Activated CD8-positive, alpha-beta T cell treated with anti-CD3 and anti-CD28 coated beads for 36 hours (primary cell): ENCODE results near the gene TUBGCP2. TPM values are rescaled to one million over a fixed set of nuclear protein-coding genes. Genes with fewer than 3 reads are reported as not detected.

Experiments used
- ATAC-seq: fragments of 200-7000 bp; cut with Tn5 transposase; one replicate; pipeline ENCODE4 v1.10.0; 2021; ENCODE audit warnings: mild to moderate bottlenecking, moderate library complexity
- CTCF ChIA-PET: fragments of 350-600 bp; sonication (Branson Sonifier 250); formaldehyde crosslinking; loops from one replicate; lab custom pipeline; 2021; ENCODE audit warnings: antibody characterized with exemption; lab: Charles Lee
- POLR2A ChIA-PET: fragments of 350-600 bp; sonication (Branson Sonifier 250); formaldehyde crosslinking; loops from one replicate; lab custom pipeline; 2021; ENCODE audit warnings: antibody characterized with exemption; lab: Charles Lee
- DNase-seq: peaks from one replicate; pipeline ENCODE4 v3.0.0-alpha.2; 2020
- H3K27ac Mint-ChIP-seq: one replicate; pipeline ENCODE4 v1.8.0; 2021; ENCODE audit warnings: mild to moderate bottlenecking, mixed read lengths
- H3K27me3 Mint-ChIP-seq: one replicate; pipeline ENCODE4 v1.8.0; 2021; ENCODE audit warnings: mixed read lengths
- H3K36me3 Mint-ChIP-seq: one replicate; pipeline ENCODE4 v1.8.0; 2021; ENCODE audit warnings: low read depth, mixed read lengths
- H3K4me1 Mint-ChIP-seq: one replicate; pipeline ENCODE4 v1.8.0; 2021; ENCODE audit warnings: low read depth, mixed read lengths
- H3K4me3 Mint-ChIP-seq: one replicate; pipeline ENCODE4 v1.8.0; 2021; ENCODE audit warnings: mild to moderate bottlenecking, moderate library complexity, mixed read lengths
- H3K9me3 Mint-ChIP-seq: one replicate; pipeline ENCODE4 v1.8.0; 2021; ENCODE audit warnings: mixed read lengths
- intact Hi-C: fragments of 100-400 bp; cut with micrococcal nuclease; formaldehyde crosslinking; loops from one replicate; pipeline ENCODE4 v1.10.0; 2022
- total RNA-seq, 2 experiments: library from RNA; stranded (reverse); gene quantifications; one replicate each; pipeline ENCODE4 v1.2.3, GENCODE V29; 2021
- TF ChIP-seq, protein P1 (sequence below): fragments of 200-600 bp; IDR thresholded peaks from one replicate; pipeline ENCODE4 v1.8.0; 2022; ENCODE audit warnings: antibody characterized with exemption, mild to moderate bottlenecking

TUBGCP2 gene
- total RNA-seq, 2 experiments from 2014 or later, result 54.1 to 57.5 TPM

DNA sequence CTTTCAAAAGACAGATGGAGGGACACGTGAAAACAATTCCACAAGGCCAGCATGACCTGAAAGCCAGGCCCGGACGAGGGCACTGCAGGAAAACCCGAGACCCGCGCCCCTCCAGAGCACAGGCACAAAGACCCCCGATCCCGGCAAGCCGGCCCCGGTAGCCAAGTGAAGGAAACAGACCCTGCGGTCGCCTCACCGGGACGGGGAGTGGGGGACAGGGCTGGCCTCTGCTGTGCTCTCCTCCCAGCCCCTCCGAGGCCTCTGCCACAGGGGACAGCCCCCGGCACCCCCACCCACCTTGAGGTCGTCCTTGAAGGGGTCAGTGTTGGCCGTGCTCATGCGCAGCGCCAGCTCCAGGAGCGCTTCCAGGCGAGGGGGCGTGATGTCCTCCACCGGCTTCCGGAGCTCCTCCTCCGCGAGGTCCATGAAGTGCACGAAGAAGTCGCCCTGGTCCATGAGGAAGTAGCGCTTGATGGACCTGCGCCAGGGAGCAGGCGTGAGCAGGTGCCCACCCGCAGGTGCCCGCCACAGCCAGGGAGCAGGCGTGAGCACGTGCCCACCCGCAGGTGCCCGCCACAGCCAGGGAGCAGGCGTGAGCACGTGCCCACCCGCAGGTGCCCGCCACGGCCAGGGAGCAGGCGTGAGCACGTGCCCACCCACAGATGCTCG lies 20.7 kb downstream of the TUBGCP2 start:
- Mint-ChIP-seq H3K4me3 (no peak overlapping the region), H3K36me3 (peaks cover 40% of the 10 kb centered on the region), H3K27me3 (no peaks in the 10 kb centered on the region), H3K9me3 (no peaks in the 10 kb centered on the region), H3K4me1 (no peaks in the 10 kb centered on the region), H3K27ac (no peak overlapping the region)
- intact Hi-C loops, result no loop called here
- POLR2A ChIA-PET, result no interaction called here
- TF ChIP-seq, protein P1, sequence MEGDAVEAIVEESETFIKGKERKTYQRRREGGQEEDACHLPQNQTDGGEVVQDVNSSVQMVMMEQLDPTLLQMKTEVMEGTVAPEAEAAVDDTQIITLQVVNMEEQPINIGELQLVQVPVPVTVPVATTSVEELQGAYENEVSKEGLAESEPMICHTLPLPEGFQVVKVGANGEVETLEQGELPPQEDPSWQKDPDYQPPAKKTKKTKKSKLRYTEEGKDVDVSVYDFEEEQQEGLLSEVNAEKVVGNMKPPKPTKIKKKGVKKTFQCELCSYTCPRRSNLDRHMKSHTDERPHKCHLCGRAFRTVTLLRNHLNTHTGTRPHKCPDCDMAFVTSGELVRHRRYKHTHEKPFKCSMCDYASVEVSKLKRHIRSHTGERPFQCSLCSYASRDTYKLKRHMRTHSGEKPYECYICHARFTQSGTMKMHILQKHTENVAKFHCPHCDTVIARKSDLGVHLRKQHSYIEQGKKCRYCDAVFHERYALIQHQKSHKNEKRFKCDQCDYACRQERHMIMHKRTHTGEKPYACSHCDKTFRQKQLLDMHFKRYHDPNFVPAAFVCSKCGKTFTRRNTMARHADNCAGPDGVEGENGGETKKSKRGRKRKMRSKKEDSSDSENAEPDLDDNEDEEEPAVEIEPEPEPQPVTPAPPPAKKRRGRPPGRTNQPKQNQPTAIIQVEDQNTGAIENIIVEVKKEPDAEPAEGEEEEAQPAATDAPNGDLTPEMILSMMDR, result no peak
- DNase-seq (no peak), ATAC-seq (no peak)
- CTCF ChIA-PET, result no interaction called here

- DNase-seq (no peak), ATAC-seq (no peak)
- POLR2A ChIA-PET, result interaction anchor here (1.5 kb wide), 1 partner anchor 8 kb away, joined by 5 read pairs; no protein-coding TSS in a partner anchor
- H3K36me3 Mint-ChIP-seq, result peaks cover 37% of the 10 kb centered on the region
- CTCF ChIA-PET, result no interaction called here
- no peak overlapping the region for H3K4me3 Mint-ChIP-seq
- H3K9me3 Mint-ChIP-seq, result no peaks in the 10 kb centered on the region
- TF ChIP-seq, protein P1, result no peak
- intact Hi-C loops, result no loop called here
- no peaks in the 10 kb centered on the region for H3K27me3 Mint-ChIP-seq
- no peak overlapping the region for H3K27ac Mint-ChIP-seq
- no peaks in the 10 kb centered on the region for H3K4me1 Mint-ChIP-seq
These were observed 22.3 kb downstream of the TUBGCP2 start for GRCh38 chr10:133286366-133286765.

- ChIA-PET POLR2A (no interaction called here), CTCF (no interaction called here)
- ATAC-seq, result no peak
- H3K9me3 Mint-ChIP-seq, result no peaks in the 10 kb centered on the region
- no peaks in the 10 kb centered on the region for H3K4me1 Mint-ChIP-seq
- TF ChIP-seq, protein P1, result no peak
- peaks cover 33% of the 10 kb centered on the region for H3K36me3 Mint-ChIP-seq
- no peak for DNase-seq
- H3K4me3 Mint-ChIP-seq, result no peak overlapping the region
- H3K27me3 Mint-ChIP-seq, result no peaks in the 10 kb centered on the region
- intact Hi-C loops, result no loop called here
- H3K27ac Mint-ChIP-seq, result no peak overlapping the region
These were observed 23.5 kb downstream of the TUBGCP2 start for GRCh38 chr10:133285217-133285616.

- CTCF ChIA-PET, result no interaction called here
These were observed 24.7 kb downstream of the TUBGCP2 start for GRCh38 chr10:133283931-133284330.

More at GRCh38 chr10:133283931-133284330, 24.7 kb downstream of the TUBGCP2 start:
- H3K4me1 Mint-ChIP-seq, result peaks cover 7% of the 10 kb centered on the region
- POLR2A ChIA-PET, result interaction anchor here (0.6 kb wide), 1 partner anchor 12 kb away, joined by 4 read pairs; no protein-coding TSS in a partner anchor
- peaks cover 30% of the 10 kb centered on the region for H3K36me3 Mint-ChIP-seq
- H3K27ac Mint-ChIP-seq, result no peak overlapping the region
- no peaks in the 10 kb centered on the region for H3K9me3 Mint-ChIP-seq
- ATAC-seq (no peak), DNase-seq (no peak)
- intact Hi-C loops, result no loop called here
- no peak overlapping the region for H3K4me3 Mint-ChIP-seq
- no peaks in the 10 kb centered on the region for H3K27me3 Mint-ChIP-seq
- TF ChIP-seq, protein P1, result no peak
